HG03442 (cell line): ENCODE data around the gene PTPRO.

ENCODE experiments used
- ATAC-seq: cut with Tn5 transposase; IDR thresholded peaks from one replicate; pipeline ENCODE4 v1.9.1; 2021; ENCODE audit warnings: mild to moderate bottlenecking, moderate library complexity; ENCODE audit not compliant: unreplicated experiment

PTPRO gene

GRCh38 chr12:15522574-15523187 lies 200.4 kb downstream of the PTPRO start:
- peak; percentile 26 for ATAC-seq

DNA sequence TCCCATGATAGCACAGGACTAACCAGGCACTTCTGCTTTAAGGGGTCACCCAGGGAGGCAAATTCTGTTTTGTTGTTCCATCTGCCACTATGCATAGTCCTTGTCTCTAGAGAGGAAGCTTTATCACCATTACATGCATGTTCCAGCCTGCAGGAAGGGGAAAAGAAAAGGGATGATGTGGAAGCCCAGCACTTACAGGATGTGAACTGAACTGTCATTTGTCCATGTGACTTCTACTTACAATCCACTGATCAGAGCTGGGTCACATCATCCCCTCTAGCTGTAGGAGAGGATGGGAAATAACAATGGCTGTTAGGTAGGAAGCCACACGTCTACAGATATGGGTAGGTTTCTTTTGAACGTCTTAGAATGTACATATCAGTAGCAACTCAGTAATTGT lies 203.1 kb downstream of the PTPRO start:
- no peak for ATAC-seq

DNA sequence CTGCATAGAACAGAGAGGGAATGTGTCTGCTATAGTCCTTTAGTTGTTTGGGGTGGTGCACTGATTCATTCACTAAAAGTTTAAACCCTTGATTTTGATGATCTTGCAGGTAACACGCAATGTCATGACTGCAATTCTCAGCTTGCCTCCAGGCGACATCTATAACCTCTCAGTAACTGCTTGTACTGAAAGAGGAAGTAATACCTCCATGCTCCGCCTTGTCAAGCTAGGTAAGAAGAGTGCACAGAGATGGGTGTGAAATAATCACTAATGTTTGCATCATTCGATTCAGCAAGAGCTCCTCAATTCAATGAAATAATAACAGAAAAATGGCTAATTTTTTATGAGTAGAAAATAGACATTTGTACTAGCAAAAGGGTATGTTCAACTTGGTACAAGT lies 203.7 kb downstream of the PTPRO start:
- ATAC-seq = peak; percentile 99

GRCh38 chr12:15527201-15528080 lies 205.1 kb downstream of the PTPRO start:
- no peak for ATAC-seq

GRCh38 chr12:15528666-15529065 lies 206.4 kb downstream of the PTPRO start:
- ATAC-seq = no peak

GRCh38 chr12:15530361-15530760 lies 208.1 kb downstream of the PTPRO start:
- no peak for ATAC-seq

DNA sequence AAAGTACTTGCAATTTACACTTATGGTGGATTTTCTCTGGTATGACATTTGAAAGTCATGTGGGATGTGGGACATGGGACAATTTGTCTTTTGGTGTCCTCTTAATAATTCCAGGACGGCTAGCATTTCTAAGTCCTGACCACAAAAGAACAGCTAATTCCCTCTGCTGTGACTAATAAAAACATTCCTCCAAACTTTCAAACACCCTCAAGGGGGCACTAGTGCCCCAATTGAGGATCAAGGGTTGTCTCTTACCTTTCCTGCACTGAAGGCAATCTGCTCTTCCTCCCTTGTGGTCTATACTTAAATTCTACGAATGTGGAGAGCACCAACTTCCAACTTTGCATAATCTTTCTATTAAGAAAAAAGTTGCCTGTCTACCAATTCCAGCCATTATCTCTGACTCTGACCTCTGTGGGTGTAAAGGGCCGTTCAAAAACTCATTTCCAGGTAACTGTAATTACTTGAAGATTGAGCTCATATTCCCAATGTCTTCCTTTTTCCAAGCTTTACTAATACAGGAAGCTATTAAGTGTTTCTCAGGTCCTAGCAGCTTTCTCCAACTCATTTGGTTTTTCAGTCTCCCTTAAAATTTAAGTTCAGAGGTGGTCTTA lies 210.2 kb downstream of the PTPRO start:
- ATAC-seq = peak; percentile 85

GRCh38 chr12:15534322-15534721 lies 212.0 kb downstream of the PTPRO start:
- peak; percentile 64 for ATAC-seq

GRCh38 chr12:15534874-15535273 lies 212.6 kb downstream of the PTPRO start:
- no peak for ATAC-seq

DNA sequence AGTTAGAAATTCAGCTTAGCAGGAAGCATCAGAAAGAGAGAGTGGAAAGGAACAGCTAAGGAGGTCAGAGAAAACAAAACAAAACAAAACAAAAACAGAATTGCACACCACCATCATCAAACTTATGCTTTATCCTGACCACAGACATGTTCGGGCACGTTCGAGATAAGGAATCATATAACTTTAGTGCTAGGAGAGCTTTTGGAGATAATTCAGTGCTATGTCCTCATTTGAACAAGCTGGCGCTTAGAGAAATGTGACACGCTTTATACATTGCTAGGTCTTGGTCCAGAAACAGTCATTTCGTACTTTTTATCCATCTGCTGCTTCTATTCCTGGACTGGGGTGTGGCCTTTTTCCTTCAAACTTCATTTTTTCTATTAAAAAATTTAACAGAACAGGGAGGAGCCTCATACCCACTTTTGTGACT lies 213.1 kb downstream of the PTPRO start:
- ATAC-seq = no peak

- no peak for ATAC-seq
Observed at GRCh38 chr12:15536446-15536845, 214.1 kb downstream of the PTPRO start.

GRCh38 chr12:15538881-15539280 lies 216.6 kb downstream of the PTPRO start:
- ATAC-seq = no peak

DNA sequence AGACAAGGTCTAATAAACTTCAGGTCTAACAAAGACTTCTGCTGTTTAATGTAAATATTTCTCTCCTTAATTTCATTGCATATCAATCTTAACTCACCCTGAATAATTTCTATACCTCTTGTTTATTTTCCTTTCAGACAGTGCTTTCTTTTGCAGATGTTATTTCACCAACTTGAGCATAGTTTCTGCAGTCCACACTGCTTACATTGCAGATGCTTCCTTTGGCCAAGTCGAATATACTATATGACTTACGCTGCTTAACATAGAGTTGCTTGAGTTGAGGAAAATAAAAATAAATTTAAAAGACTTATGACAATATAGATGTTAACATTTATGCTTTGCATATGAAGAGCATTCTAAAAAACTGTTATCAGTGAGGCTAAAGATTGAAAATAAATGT lies 217.7 kb downstream of the PTPRO start:
- ATAC-seq = no peak

GRCh38 chr12:15540469-15540872 lies 218.2 kb downstream of the PTPRO start:
- no peak for ATAC-seq

DNA sequence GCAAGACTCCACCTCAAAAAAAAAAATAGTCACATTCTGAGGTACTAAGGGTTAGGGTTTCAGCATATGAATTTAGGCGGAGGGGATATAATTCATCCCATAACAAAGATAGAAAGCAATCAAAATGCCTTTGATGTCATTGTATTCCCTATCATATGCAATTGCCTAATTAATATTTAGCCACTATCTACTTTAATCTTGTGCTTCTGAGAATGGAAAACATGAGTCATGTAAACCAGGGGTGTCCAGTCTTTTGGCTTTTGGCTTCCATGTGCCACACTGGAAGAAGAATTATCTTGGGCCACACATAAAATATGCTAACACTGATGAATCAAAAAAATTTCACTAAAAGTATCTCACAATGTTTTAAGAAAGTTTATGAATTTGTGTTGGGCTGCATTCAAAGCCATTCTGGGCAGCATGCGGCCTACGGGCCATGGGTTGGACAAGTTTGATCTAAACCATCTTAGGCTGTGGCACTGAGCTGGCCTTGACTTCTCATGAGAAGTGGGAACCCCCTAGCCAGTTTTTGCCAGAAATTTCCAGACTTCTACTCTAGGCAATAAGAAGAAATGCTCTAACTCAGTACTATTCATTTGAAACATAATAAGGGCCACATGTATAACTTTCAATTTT lies 219.8 kb downstream of the PTPRO start:
- no peak for ATAC-seq

- ATAC-seq = no peak
Observed at GRCh38 chr12:15543347-15543746, 221.0 kb downstream of the PTPRO start.

GRCh38 chr12:15544589-15544988 lies 222.3 kb downstream of the PTPRO start:
- no peak for ATAC-seq

DNA sequence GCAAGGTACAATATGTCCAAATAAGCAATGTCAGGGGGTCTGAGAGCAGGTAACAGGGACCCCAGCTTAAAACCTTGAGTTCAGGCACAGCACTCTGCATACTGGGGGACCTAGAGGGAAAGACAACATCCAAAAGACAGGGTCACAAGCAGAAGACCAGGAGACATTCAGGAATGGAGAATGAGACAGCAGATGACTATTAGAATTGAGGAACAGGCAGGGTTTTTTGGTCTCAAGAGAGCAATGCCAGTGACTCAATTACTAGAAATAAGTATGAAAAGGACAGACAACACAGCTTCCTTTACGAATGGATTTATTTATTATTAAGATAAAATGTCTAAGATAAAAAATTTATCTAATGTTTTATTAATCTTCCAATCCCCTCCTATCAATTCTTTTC lies 223.0 kb downstream of the PTPRO start:
- ATAC-seq = no peak

GRCh38 chr12:15546102-15546701 lies 223.9 kb downstream of the PTPRO start:
- ATAC-seq = peak; percentile 72

- ATAC-seq = no peak
Observed at GRCh38 chr12:15547063-15547462, 224.8 kb downstream of the PTPRO start.

DNA sequence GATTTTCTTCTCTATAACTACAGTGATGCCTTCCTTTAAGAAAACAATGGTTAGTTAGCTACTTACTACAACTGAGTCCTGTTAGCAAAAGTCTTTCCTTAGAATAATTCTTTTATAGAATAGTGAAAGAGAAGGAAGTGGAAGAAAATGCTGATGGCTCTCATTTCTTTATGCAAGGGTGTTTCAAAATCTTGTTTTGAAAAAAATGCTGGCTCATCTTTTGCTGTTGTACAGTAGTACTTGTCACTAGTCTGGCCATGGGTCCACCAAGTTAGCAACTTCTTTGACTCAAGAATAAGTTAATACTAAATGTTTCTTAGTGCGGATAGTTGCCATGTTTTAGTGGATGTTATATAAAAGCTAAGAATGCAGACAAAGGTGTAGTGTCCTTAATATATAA lies 225.4 kb downstream of the PTPRO start:
- ATAC-seq = no peak
